NCI-H526 treated with DMSO at 0.1 percent for 48 hours (cell line): ENCODE measurements around the gene C4BPA.
A peak's percentile ranks its signal among the peaks of the same experiment; 100 is the strongest.

ENCODE experiments used
- DNase-seq: peaks from one replicate; lab custom pipeline; 2025; lab: John Stamatoyannopoulos, UW

Gene C4BPA

DNA sequence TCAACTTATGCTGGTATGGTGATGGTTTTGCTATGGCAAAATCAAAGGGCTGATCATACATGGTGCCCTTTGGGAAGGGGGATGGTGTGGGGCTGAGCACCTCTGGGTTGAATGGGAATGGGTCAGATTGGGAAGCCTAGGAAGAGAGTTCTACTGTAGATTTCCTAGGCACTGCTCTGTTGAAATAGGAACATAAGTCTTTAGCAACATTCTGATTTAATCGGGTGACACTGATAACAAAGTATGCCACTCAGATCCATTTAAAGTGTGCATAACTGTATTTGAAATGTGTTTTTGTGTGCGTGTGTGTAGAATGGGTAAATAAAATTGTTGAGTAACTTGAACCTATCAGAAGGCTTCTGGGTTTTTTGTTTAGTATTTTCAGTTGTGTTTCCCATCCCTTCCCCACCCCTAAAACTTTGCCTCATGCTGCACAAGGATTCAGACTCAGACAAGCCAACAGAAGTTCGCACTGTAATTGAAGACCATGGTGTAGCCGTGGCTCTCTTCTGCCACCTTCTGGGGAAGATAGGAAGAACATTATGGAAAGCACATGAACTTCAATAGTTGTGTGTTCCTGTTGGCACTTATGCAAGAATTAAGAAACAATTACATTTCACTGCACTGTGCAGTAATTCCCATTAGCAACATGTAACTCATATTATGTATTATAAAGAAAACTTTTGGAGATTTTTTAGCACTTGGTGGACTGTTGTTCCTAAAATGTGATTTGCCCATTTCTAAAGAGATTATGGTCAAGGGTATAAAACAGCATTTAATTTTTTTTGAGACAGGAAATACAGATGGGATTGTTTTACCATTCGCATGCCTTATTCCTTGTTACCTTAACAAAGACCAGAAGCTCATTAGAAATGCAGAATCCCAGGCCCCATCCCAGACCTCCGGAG lies 26.3 kb upstream of the C4BPA start:
- peak; percentile 3 for DNase-seq

DNA sequence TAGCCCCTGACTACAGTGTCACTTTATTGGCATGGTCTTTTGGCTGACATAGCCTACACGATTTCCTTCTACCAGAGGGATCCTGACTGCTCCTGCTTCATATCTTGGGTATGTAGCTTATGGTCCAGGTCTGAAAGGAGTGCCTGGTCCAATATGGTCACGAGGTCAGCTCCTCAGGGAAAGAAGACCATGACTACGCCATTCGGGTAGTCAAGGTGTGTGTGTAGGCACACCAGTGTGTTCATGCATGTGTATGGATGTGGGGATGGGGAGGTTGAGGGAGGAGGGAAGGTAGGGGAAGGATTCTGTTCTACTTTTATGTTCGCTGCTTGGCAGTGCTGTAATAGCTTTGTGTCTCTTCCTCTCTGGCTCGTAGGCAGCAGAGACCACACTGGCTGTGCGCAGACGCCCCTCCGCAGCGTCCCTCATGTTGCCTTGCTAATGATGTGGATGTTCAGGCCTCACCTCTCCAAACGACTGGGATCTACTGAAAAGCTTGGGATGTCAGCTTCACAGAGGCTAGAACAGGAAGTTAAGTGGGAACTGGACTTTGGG lies 25.4 kb upstream of the C4BPA start:
- DNase-seq: no peak

- no peak for DNase-seq
Measured at GRCh38 chr1:207079706-207080241, 24.3 kb upstream of the C4BPA start.

GRCh38 chr1:207081088-207081487 lies 22.9 kb upstream of the C4BPA start:
- DNase-seq: no peak

DNA sequence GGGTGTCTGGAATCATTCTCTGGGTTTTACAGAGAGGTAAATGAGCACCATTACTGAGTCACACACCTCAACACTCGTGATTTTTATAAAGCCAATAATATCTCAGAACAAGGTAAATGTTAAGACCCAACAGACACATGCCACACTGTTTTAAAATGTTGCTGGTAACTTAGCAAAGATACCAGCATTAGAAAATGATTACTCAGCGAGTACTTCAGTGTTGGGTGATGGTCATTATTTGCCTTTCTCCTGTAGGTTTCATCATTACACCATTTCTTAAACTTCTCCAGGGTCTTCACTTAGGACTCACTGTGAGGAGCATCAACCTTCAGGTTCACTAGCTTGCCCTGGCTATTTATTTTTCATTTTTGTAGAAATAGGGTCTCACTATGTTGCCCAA lies 22.2 kb upstream of the C4BPA start:
- no peak for DNase-seq

GRCh38 chr1:207084232-207084631 lies 19.8 kb upstream of the C4BPA start:
- DNase-seq: no peak

DNA sequence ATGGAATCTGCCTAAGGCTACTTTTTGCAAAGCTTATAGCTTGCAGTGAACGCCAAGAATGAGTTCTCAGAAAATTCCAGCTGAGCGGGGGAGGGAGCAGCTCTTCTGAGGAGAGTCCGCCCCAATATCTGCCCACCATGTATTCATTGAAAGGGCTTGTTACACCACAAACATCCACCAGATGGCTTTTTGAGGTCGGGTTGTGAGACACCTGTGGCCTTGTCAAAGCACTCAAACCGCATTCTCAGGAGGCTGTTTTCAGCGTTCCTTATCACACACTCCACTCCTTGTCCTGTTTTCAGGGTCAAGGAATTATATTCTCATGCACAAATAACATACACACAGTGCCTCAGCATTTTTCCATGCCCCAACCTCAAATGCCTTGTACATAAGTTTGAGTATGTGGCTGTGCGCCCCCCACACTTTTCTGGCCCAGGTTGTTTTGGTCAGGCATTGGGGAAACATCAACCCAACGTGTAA lies 19.3 kb upstream of the C4BPA start:
- no peak for DNase-seq

DNA sequence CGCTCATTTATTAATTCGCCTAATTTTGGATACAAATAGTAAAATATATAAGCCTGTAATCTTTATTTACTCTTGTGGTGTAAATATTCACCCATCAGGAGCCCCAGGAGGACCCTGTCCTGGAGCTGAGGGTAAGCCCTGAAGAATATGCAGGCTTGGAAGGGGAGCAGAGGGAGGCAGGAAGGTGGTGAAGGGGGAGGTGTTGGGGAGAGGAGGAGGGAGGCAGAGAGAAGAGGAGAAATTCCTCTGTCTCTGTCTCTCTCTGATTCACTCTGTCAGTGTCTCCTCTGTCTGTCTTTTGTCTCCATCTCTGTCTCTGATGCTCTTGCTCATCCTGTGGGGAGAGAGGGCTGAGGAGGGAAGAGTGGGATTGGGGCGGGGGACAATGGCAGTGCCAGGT lies 18.1 kb upstream of the C4BPA start:
- no peak for DNase-seq

GRCh38 chr1:207088161-207088560 lies 15.9 kb upstream of the C4BPA start:
- DNase-seq: no peak

GRCh38 chr1:207088701-207089626 lies 15.1 kb upstream of the C4BPA start, which contains the start of gene C4BPB:
C4BPB (plus strand) TSS chr1:207088860; CDS start chr1:207089532, 672 bp downstream.
- no peak for DNase-seq

- DNase-seq: no peak
Measured at GRCh38 chr1:207089627-207090355, 14.2 kb upstream of the C4BPA start.

DNA sequence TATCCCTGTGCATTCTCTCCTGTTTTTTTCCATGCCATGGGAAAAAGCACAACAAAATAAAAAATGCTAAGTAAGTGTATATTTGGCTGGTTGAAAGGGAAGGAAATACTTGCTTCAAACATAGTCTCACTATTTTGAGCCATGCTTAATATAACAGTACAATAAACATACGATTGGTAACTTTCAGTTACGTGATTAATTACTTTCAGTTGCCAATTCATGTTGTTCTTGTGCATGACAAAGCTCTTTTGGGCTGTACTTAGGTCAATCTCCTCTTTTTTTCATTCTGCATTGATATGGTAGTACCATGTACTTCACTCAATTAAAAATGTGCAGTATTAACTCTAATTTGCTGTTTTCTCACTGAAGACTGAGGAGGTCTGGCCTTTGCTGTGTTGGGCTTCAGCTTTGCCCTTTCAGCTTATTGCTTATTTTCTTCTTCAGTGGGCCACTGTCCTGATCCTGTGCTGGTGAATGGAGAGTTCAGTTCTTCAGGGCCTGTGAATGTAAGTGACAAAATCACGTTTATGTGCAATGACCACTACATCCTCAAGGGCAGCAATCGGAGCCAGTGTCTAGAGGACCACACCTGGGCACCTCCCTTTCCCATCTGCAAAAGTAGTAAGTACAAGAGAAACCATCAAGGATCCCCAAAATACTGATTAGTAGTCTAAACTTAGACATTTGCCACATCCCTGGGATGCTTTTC lies 12.7 kb upstream of the C4BPA start:
- no peak for DNase-seq

GRCh38 chr1:207093944-207094343 lies 10.1 kb upstream of the C4BPA start:
- no peak for DNase-seq

GRCh38 chr1:207097871-207098324 lies 6.1 kb upstream of the C4BPA start:
- no peak for DNase-seq

DNA sequence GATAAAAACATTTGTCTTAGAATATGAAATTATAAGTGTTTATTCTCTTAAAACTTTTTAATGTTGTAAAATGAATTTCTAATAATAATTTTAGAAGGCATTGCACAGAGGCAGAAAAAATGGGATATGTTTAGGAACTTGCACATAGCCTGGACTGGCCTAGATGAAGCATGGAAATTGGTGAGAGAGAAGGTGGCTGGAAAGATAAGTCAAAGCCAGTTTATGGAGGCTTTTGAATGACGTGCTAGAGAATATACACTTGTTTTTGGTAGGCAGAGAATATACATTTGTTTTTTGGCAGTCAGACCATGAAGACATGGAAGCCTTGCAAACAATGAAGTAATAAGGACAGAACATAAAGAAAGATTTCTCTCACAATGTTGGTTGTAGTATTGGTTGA lies 2.3 kb upstream of the C4BPA start:
- DNase-seq: no peak

DNA sequence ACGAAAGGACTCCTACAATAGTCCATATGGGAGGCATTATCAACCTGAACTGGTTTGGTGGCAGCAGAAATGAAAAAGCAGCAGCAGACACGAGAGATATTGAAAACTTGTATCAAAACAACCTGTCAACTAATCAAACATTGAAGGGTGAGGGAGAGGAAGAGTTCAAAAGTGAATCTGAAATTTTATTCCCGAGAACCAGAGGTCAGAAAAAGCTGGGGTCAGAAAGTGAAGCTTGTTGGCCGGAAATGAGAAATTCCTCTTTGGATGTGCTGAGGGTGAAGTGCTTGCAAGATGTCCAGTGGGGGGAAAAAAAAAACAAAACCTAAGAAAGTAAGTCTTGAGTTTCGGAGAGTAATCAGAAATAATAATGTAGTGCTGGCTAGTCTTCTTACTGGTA lies 1.9 kb upstream of the C4BPA start:
- no peak for DNase-seq

GRCh38 chr1:207102659-207103058 lies 1.4 kb upstream of the C4BPA start:
- no peak for DNase-seq

- no peak for DNase-seq
Measured at GRCh38 chr1:207109004-207109403, 5.0 kb downstream of the C4BPA start.

- no peak for DNase-seq
Measured at GRCh38 chr1:207112616-207113296, 8.7 kb downstream of the C4BPA start.

DNA sequence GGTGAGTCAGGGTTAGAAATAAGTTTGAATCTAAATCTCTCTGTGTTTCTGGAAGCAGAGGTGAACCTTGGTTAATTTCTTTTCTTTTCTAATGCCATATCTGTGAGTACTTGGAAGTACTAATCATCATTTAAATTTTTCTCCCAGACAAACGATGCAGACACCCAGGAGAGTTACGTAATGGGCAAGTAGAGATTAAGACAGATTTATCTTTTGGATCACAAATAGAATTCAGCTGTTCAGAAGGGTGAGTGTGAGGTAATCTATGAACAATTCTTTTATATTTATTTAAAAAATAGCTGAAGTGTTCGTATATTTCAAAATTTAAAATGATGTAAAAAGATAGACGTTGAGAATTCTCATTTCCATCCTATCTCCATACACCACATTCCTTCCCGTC lies 11.2 kb downstream of the C4BPA start:
- no peak for DNase-seq
